Hepatocyte (in vitro differentiated cells): ENCODE results near the gene BAX. TPM values are rescaled to one million over a fixed set of nuclear protein-coding genes. Genes with fewer than 3 reads are reported as not detected.

Experiments
- DNase-seq: peaks from one replicate; pipeline ENCODE4 v3.0.0-alpha.2; 2016; ENCODE audit warnings: low spot score
- H2AFZ ChIP-seq: fragments of 200-600 bp; sonication (generic); 2 replicates; pipeline ENCODE4 v1.6.0; 2016; ENCODE audit warnings: antibody characterized with exemption, mild to moderate bottlenecking
- H3K27ac ChIP-seq: fragments of 200-600 bp; sonication (generic); 2 replicates; pipeline ENCODE4 v1.5.1; 2016; ENCODE audit warnings: mild to moderate bottlenecking
- H3K27me3 ChIP-seq: fragments of 200-600 bp; sonication (generic); 2 replicates; pipeline ENCODE4 v1.6.1; 2016
- H3K36me3 ChIP-seq: fragments of 200-600 bp; sonication (generic); replicated peaks from 2 replicates; pipeline ENCODE4 v1.5.1; 2016; ENCODE audit warnings: low read depth; ENCODE audit not compliant: insufficient read depth
- H3K4me1 ChIP-seq: fragments of 200-600 bp; sonication (generic); 2 replicates; pipeline ENCODE4 v1.5.1; 2016; ENCODE audit warnings: mild to moderate bottlenecking, moderate library complexity; ENCODE audit not compliant: insufficient read depth
- H3K4me2 ChIP-seq: fragments of 200-600 bp; sonication (generic); 2 replicates; pipeline ENCODE4 v1.6.0; 2016
- H3K4me3 ChIP-seq: fragments of 200-600 bp; sonication (generic); 2 replicates; pipeline ENCODE4 v1.5.1; 2016; ENCODE audit warnings: mild to moderate bottlenecking
- H3K79me2 ChIP-seq: fragments of 200-600 bp; sonication (generic); 2 replicates; pipeline ENCODE4 v1.6.0; 2017; ENCODE audit warnings: mild to moderate bottlenecking
- H3K9me2 ChIP-seq: fragments of 200-600 bp; sonication (generic); replicated peaks from 2 replicates; pipeline ENCODE4 v1.6.0; 2017; ENCODE audit warnings: mild to moderate bottlenecking; ENCODE audit not compliant: insufficient read depth
- H3K9me3 ChIP-seq: fragments of 200-600 bp; sonication (generic); 2 replicates; pipeline ENCODE4 v1.5.1; 2016; ENCODE audit warnings: low read depth, mild to moderate bottlenecking
- H4K20me1 ChIP-seq: fragments of 200-600 bp; sonication (generic); 2 replicates; pipeline ENCODE4 v1.6.0; 2016; ENCODE audit warnings: mild to moderate bottlenecking; ENCODE audit not compliant: insufficient read depth, poor library complexity, severe bottlenecking
- CTCF ChIP-seq: fragments of 200-600 bp; sonication (generic); IDR thresholded peaks from 2 replicates; pipeline ENCODE4 v1.5.1; 2016; ENCODE audit warnings: antibody characterized with exemption, mild to moderate bottlenecking; ENCODE audit not compliant: poor library complexity
- EZH2 ChIP-seq: fragments of 200-600 bp; sonication (generic); IDR thresholded peaks from 2 replicates; pipeline ENCODE4 v1.6.1; 2016; ENCODE audit warnings: antibody characterized with exemption, mild to moderate bottlenecking, borderline replicate concordance
- EZH2phosphoT487 ChIP-seq: fragments of 200-600 bp; sonication (generic); IDR thresholded peaks from one replicate; pipeline ENCODE4 v1.6.1; 2018; ENCODE audit warnings: antibody characterized with exemption, mild to moderate bottlenecking, low read depth, moderate library complexity; ENCODE audit not compliant: unreplicated experiment, severe bottlenecking
- WGBS: methylation state at CpG from one replicate; pipeline ENCODE4 v1.1.6; 2016; ENCODE audit warnings: low lambda C conversion rate; ENCODE audit errors: missing lambda C conversion rate; 5-methylcytosine and 5-hydroxymethylcytosine counted together
- polyA plus RNA-seq: library from polyadenylated mRNA; unstranded; fragments of >200 nt; fragmentation: Nextera tagmentation; extraction: Ambion mirVana; gene quantifications from 2 replicates; pipeline ENCODE4 v1.2.1, GENCODE V29; 2016
- total RNA-seq: library from RNA; depleted of rRNA; stranded (reverse); fragments of >200 nt; gene quantifications from 2 replicates; pipeline ENCODE4 v1.2.3, GENCODE V29; 2014

Gene BAX
- total and polyA plus RNA-seq, 2 experiments from 2014 or later, result 77.3 to 116 TPM

- no peak for TF ChIP-seq EZH2phosphoT487
- TF ChIP-seq CTCF, result no peak
- no peak for TF ChIP-seq EZH2
- no peaks in the 10 kb centered on the region for H3K36me3 ChIP-seq
Measured at GRCh38 chr19:48935864-48936263, 18.8 kb upstream of the BAX start.

GRCh38 chr19:48938256-48938655, 16.4 kb upstream of the BAX start:
- Histone ChIP-seq H2AFZ (no peak overlapping the region), H3K4me1 (peaks cover 7% of the 10 kb centered on the region), H3K79me2 (no peaks in the 10 kb centered on the region), H3K9me3 (no peaks in the 10 kb centered on the region), H3K27ac (no peak overlapping the region), H4K20me1 (no peaks in the 10 kb centered on the region), H3K36me3 (no peaks in the 10 kb centered on the region), H3K4me3 (no peak overlapping the region), H3K27me3 (no peaks in the 10 kb centered on the region), H3K9me2 (no peaks in the 10 kb centered on the region), H3K4me2 (no peak overlapping the region)
- no peak for DNase-seq
- TF ChIP-seq CTCF (no peak), EZH2phosphoT487 (no peak), EZH2 (no peak)
- 95% methylated on average over 7 of the region's 7 CpGs for WGBS

More at GRCh38 chr19:48935864-48936263, 18.8 kb upstream of the BAX start:
- no peak overlapping the region for H3K4me2 ChIP-seq
- DNase-seq, result no peak
- H3K4me1 ChIP-seq, result peaks cover 7% of the 10 kb centered on the region
- H3K9me3 ChIP-seq, result no peaks in the 10 kb centered on the region
- H2AFZ ChIP-seq, result no peak overlapping the region
- no peaks in the 10 kb centered on the region for H3K27me3 ChIP-seq
- H3K27ac ChIP-seq, result no peak overlapping the region
- WGBS, result 97% methylated on average over 24 of the region's 25 CpGs
- H3K4me3 ChIP-seq, result no peak overlapping the region
- H3K9me2 ChIP-seq, result no peaks in the 10 kb centered on the region
- H4K20me1 ChIP-seq, result no peaks in the 10 kb centered on the region
- no peaks in the 10 kb centered on the region for H3K79me2 ChIP-seq

GRCh38 chr19:48940902-48941301, 13.8 kb upstream of the BAX start:
- no peak overlapping the region for H3K4me3 ChIP-seq
- WGBS, result 92% methylated on average over 5 of the region's 5 CpGs
- H3K9me3 ChIP-seq, result no peaks in the 10 kb centered on the region

More at GRCh38 chr19:48940902-48941301, 13.8 kb upstream of the BAX start:
- H3K4me1 ChIP-seq, result no peaks in the 10 kb centered on the region
- no peak overlapping the region for H3K27ac ChIP-seq
- DNase-seq, result no peak
- H2AFZ ChIP-seq, result no peak overlapping the region
- no peaks in the 10 kb centered on the region for H3K27me3 ChIP-seq
- no peaks in the 10 kb centered on the region for H3K9me2 ChIP-seq
- H3K36me3 ChIP-seq, result no peaks in the 10 kb centered on the region
- TF ChIP-seq CTCF, result no peak
- H3K4me2 ChIP-seq, result no peak overlapping the region
- no peaks in the 10 kb centered on the region for H3K79me2 ChIP-seq
- H4K20me1 ChIP-seq, result no peaks in the 10 kb centered on the region
